ENCODE results near the gene M1AP. TPM values are rescaled to one million over a fixed set of nuclear protein-coding genes. Genes with fewer than 3 reads are reported as not detected.

The M1AP gene
- total RNA-seq, 1 donor from 2014 or later: 0.20 TPM

GRCh38 chr2:74510272-74510671 is 137.9 kb downstream of the M1AP start:
- Mint-ChIP-seq H3K27ac (ENCODE audit: unreplicated experiment) (no peak overlapping the region), H3K4me1 (ENCODE audit: low read depth, unreplicated experiment) (peaks cover 13% of the 10 kb centered on the region), H3K4me3 (ENCODE audit: unreplicated experiment) (no peak overlapping the region), H3K27me3 (ENCODE audit: low read depth, unreplicated experiment) (peaks cover 47% of the 10 kb centered on the region), H3K9me3 (ENCODE audit: unreplicated experiment) (no peaks in the 10 kb centered on the region), H3K36me3 (ENCODE audit: low read depth, unreplicated experiment) (peaks cover 5% of the 10 kb centered on the region)
- TF ChIP-seq, protein P1, sequence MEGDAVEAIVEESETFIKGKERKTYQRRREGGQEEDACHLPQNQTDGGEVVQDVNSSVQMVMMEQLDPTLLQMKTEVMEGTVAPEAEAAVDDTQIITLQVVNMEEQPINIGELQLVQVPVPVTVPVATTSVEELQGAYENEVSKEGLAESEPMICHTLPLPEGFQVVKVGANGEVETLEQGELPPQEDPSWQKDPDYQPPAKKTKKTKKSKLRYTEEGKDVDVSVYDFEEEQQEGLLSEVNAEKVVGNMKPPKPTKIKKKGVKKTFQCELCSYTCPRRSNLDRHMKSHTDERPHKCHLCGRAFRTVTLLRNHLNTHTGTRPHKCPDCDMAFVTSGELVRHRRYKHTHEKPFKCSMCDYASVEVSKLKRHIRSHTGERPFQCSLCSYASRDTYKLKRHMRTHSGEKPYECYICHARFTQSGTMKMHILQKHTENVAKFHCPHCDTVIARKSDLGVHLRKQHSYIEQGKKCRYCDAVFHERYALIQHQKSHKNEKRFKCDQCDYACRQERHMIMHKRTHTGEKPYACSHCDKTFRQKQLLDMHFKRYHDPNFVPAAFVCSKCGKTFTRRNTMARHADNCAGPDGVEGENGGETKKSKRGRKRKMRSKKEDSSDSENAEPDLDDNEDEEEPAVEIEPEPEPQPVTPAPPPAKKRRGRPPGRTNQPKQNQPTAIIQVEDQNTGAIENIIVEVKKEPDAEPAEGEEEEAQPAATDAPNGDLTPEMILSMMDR (IDR thresholded peaks at IDR 0.05; ENCODE audit: insufficient read depth, low read depth, low read length): no peak
- TF ChIP-seq EZH2 (IDR thresholded peaks at IDR 0.05; ENCODE audit: insufficient read depth, low read length): no peak
- H4K20me1 ChIP-seq (ENCODE audit: insufficient read depth, low read length): peaks cover 13% of the 10 kb centered on the region
- no peak overlapping the region for H3K4me3 ChIP-seq (ENCODE audit: insufficient read depth, low read depth, low read length)
- peaks cover 18% of the 10 kb centered on the region for H3K79me2 ChIP-seq (ENCODE audit: insufficient read depth, low read length)
- no peaks in the 10 kb centered on the region for H3K9me3 ChIP-seq (ENCODE audit: insufficient read depth, low read depth, low read length)
- DNase-seq (ENCODE audit: low read depth) (no peak), FAIRE-seq (no peak)
- peaks cover 48% of the 10 kb centered on the region for H3K27me3 ChIP-seq (ENCODE audit: insufficient read depth, low read length)
- no peak overlapping the region for H3K27ac ChIP-seq (ENCODE audit: low read depth, low read length)
- no peak overlapping the region for H3K9ac ChIP-seq (ENCODE audit: low read length)
- H3K36me3 ChIP-seq (ENCODE audit: insufficient read depth, low read length): no peaks in the 10 kb centered on the region
- no peak overlapping the region for H3K4me2 ChIP-seq (ENCODE audit: low read length)
- H2AFZ ChIP-seq (ENCODE audit: low read depth, low read length): no peak overlapping the region
- peaks cover 30% of the 10 kb centered on the region for H3K4me1 ChIP-seq (ENCODE audit: insufficient read depth, low read length)

- Mint-ChIP-seq H3K4me3 (ENCODE audit: unreplicated experiment) (peak overlapping the region; percentile 97), H3K36me3 (ENCODE audit: low read depth, unreplicated experiment) (peaks cover 12% of the 10 kb centered on the region), H3K27ac (ENCODE audit: unreplicated experiment) (peak overlapping the region; percentile 99), H3K27me3 (ENCODE audit: low read depth, unreplicated experiment) (peaks cover 40% of the 10 kb centered on the region), H3K4me1 (ENCODE audit: low read depth, unreplicated experiment) (peaks cover 21% of the 10 kb centered on the region), H3K9me3 (ENCODE audit: unreplicated experiment) (no peaks in the 10 kb centered on the region)
- FAIRE-seq: no peak
- H4K20me1 ChIP-seq (ENCODE audit: insufficient read depth, low read length): peaks cover 7% of the 10 kb centered on the region
- TF ChIP-seq, protein P1 (IDR thresholded peaks at IDR 0.05; ENCODE audit: insufficient read depth, low read depth, low read length): no peak
- no peak for TF ChIP-seq EZH2 (IDR thresholded peaks at IDR 0.05; ENCODE audit: insufficient read depth, low read length)
- peaks cover 4% of the 10 kb centered on the region for H3K36me3 ChIP-seq (ENCODE audit: insufficient read depth, low read length)
- H3K4me1 ChIP-seq (ENCODE audit: insufficient read depth, low read length): peaks cover 47% of the 10 kb centered on the region
- H3K4me2 ChIP-seq (ENCODE audit: low read length): peak overlapping the region; percentile 97
- no peak for DNase-seq (ENCODE audit: low read depth)
- peak overlapping the region; percentile 99 for H3K27ac ChIP-seq (ENCODE audit: low read depth, low read length)
- H3K79me2 ChIP-seq (ENCODE audit: insufficient read depth, low read length): peaks cover 24% of the 10 kb centered on the region
- peak overlapping the region; percentile 98 for H2AFZ ChIP-seq (ENCODE audit: low read depth, low read length)
- peak overlapping the region; percentile 95 for H3K9ac ChIP-seq (ENCODE audit: low read length)
- peak overlapping the region; percentile 94 for H3K4me3 ChIP-seq (ENCODE audit: insufficient read depth, low read depth, low read length)
- peaks cover 31% of the 10 kb centered on the region for H3K27me3 ChIP-seq (ENCODE audit: insufficient read depth, low read length)
- H3K9me3 ChIP-seq (ENCODE audit: insufficient read depth, low read depth, low read length): no peaks in the 10 kb centered on the region
These were observed 140.1 kb downstream of the M1AP start for GRCh38 chr2:74507926-74508520.

Other genes with a start within 250 kb of the M1AP start
- 2.1 and 2.5 TPM in 2 replicates for gene C2orf81, start 226.7 kb downstream of the M1AP start, total RNA-seq
- 14.8 and 17.5 TPM in 2 replicates for gene WDR54, start 226.6 kb downstream of the M1AP start, total RNA-seq
- gene RTKN, start 206.4 kb downstream of the M1AP start, total RNA-seq: 41.6 and 44.4 TPM in 2 replicates
- gene INO80B, start 193.2 kb downstream of the M1AP start, total RNA-seq: 19.2 and 23.2 TPM in 2 replicates
- 56.4 and 58.3 TPM in 2 replicates for gene WBP1, start 189.9 kb downstream of the M1AP start, total RNA-seq
- 84.4 and 101 TPM in 2 replicates for gene MOGS, start 182.9 kb downstream of the M1AP start, total RNA-seq
- gene MRPL53, start 175.7 kb downstream of the M1AP start, total RNA-seq: 48.0 and 50.6 TPM in 2 replicates
- 10.6 and 11.2 TPM in 2 replicates for gene CCDC142, start 165.3 kb downstream of the M1AP start, total RNA-seq
- 12.0 and 14.1 TPM in 2 replicates for gene TTC31, start 165.2 kb downstream of the M1AP start, total RNA-seq
- gene LBX2, start 148.7 kb downstream of the M1AP start, total RNA-seq: 0.89 and 1.0 TPM in 2 replicates
- 17.8 and 17.9 TPM in 2 replicates for gene PCGF1, start 140.6 kb downstream of the M1AP start, total RNA-seq
- not detected in 2 replicates for gene TLX2, start 133.9 kb downstream of the M1AP start, total RNA-seq
- 0.73 and 0.84 TPM in 2 replicates for gene DQX1, start 122.1 kb downstream of the M1AP start, total RNA-seq
- gene AUP1, start 118.6 kb downstream of the M1AP start, total RNA-seq: 82.5 and 82.8 TPM in 2 replicates
- 24.4 and 25.3 TPM in 2 replicates for gene HTRA2, start 118.4 kb downstream of the M1AP start, total RNA-seq
- 17.6 and 33.8 TPM in 2 replicates for gene LOXL3, start 94.4 kb downstream of the M1AP start, total RNA-seq
- 19.1 and 19.3 TPM in 2 replicates for gene DOK1, start 93.6 kb downstream of the M1AP start, total RNA-seq
- gene SEMA4F, start 5.9 kb upstream of the M1AP start, total RNA-seq: 12.5 and 13.9 TPM in 2 replicates
- gene HK2, start 185.8 kb upstream of the M1AP start, total RNA-seq: 46.2 and 46.7 TPM in 2 replicates

Measured in astrocyte (in vitro differentiated cells and primary cell).